A549 (cell line): ENCODE results near the gene VSTM4. TPM values are rescaled to one million over a fixed set of nuclear protein-coding genes. Genes with fewer than 3 reads are reported as not detected.

Experiments
- ATAC-seq, 2 experiments: fragments of 200-7000 bp in 1 of 2; fragments of >200 bp in 1 of 2; cut with Nextera tagmentation in 1 of 2; cut with Tn5 transposase in 1 of 2; 3 replicates each; pipeline versions ENCODE4 v1.8.0 to v1.9.1; 2018 to 2020; ENCODE audit warnings: mild to moderate bottlenecking in 1 of 2, moderate library complexity in 1 of 2
- CTCF ChIA-PET: fragments of 300-600 bp; sonication (Branson Sonifier 250); formaldehyde crosslinking; extraction: SDS; loops from one replicate; lab custom pipeline; 2021; ENCODE audit warnings: antibody characterized with exemption, inconsistent platforms; lab: Yijun Ruan, JAX
- POLR2A ChIA-PET: fragments of 350-600 bp; formaldehyde crosslinking; extraction: SDS; loops from one replicate; lab custom pipeline; 2021; ENCODE audit warnings: antibody characterized with exemption, inconsistent platforms; lab: Yijun Ruan, JAX
- DNase-seq, 2 experiments: peaks; one replicate each; pipeline versions ENCODE4 v3.0.0 to v3.0.0-alpha.2; 2011 to 2016; ENCODE audit warnings: low read depth in 1 of 2, low spot score in 1 of 2
- FAIRE-seq: peaks from 2 replicates; lab custom pipeline; 2011; peaks lifted over from hg19 to GRCh38; lab: Jason Lieb, UNC
- H3K27ac ChIP-seq, 2 experiments: fragments of >200 bp; sonication (Bioruptor Twin); formaldehyde crosslinking; 3 replicates each; pipeline ENCODE4 v1.5.1; 2016 to 2017
- H3K4me1 ChIP-seq: fragments of >200 bp; sonication (Bioruptor Twin); formaldehyde crosslinking; 3 replicates; pipeline ENCODE4 v1.6.1; 2016
- H3K4me2 ChIP-seq: fragments of >200 bp; sonication (Bioruptor Twin); formaldehyde crosslinking; 3 replicates; pipeline ENCODE4 v1.6.1; 2016
- H3K4me3 ChIP-seq: fragments of >200 bp; sonication (Bioruptor Twin); formaldehyde crosslinking; 3 replicates; pipeline ENCODE4 v1.5.1; 2016
- H3K9me3 ChIP-seq: fragments of >200 bp; sonication (Bioruptor Twin); formaldehyde crosslinking; 3 replicates; pipeline ENCODE4 v1.6.1; 2016
- CBX8 ChIP-seq: fragments of 200-600 bp; sonication (generic); IDR thresholded peaks from 2 replicates; pipeline ENCODE4 v1.6.1; 2016
- CHD4 ChIP-seq: fragments of 200-600 bp; sonication (generic); IDR thresholded peaks from 2 replicates; pipeline ENCODE4 v1.6.1; 2016; ENCODE audit warnings: antibody characterized with exemption, mild to moderate bottlenecking, borderline replicate concordance
- CTCF ChIP-seq: fragments of >200 bp; sonication (Bioruptor Twin); formaldehyde crosslinking; IDR thresholded peaks from 3 replicates; pipeline ENCODE4 v1.5.1; 2016
- ELK1 ChIP-seq: fragments of 150-350 bp; IDR thresholded peaks from 2 replicates; pipeline ENCODE4 v1.6.1; 2014; ENCODE audit warnings: low read depth, mild to moderate bottlenecking, low read length
- FOSL2 ChIP-seq, 2 experiments: fragments of 450-650 bp in 1 of 2; fragments of >200 bp in 1 of 2; sonication (Bioruptor Twin) in 1 of 2; formaldehyde crosslinking; IDR thresholded peaks; 2 replicates each; pipeline versions ENCODE4 v1.5.0 to v1.6.1; 2016 to 2020; ENCODE audit warnings: mild to moderate bottlenecking in 1 of 2, moderate library complexity in 1 of 2
- FOXS1 ChIP-seq: fragments of 250-450 bp; sonication (Bioruptor Pico); IDR thresholded peaks from 2 replicates; pipeline ENCODE4 v1.5.0; 2020; ENCODE audit warnings: mild to moderate bottlenecking, moderate library complexity
- HMGXB4 ChIP-seq: fragments of 250-450 bp; sonication (Bioruptor Pico); IDR thresholded peaks from 2 replicates; pipeline ENCODE4 v1.5.0; 2021; ENCODE audit warnings: mild to moderate bottlenecking, moderate library complexity, borderline replicate concordance
- HOXB5 ChIP-seq: fragments of 250-450 bp; sonication (Bioruptor Pico); IDR thresholded peaks from 2 replicates; pipeline ENCODE4 v1.5.0; 2020; ENCODE audit warnings: mild to moderate bottlenecking, moderate library complexity
- KDM1A ChIP-seq: fragments of 200-600 bp; sonication (generic); IDR thresholded peaks from 2 replicates; pipeline ENCODE4 v1.6.1; 2016; ENCODE audit warnings: low read depth, mild to moderate bottlenecking
- MAFK ChIP-seq: fragments of 450-650 bp; IDR thresholded peaks from 2 replicates; pipeline ENCODE4 v1.6.1; 2014; ENCODE audit not compliant: partially characterized antibody
- MAX ChIP-seq: IDR thresholded peaks from 2 replicates; pipeline ENCODE4 v1.6.1; 2012
- NPAS2 ChIP-seq: fragments of 250-450 bp; sonication (Bioruptor Pico); IDR thresholded peaks from 2 replicates; pipeline ENCODE4 v1.8.0; 2022; ENCODE audit warnings: mild to moderate bottlenecking, moderate library complexity, borderline replicate concordance
- PBX3 ChIP-seq: IDR thresholded peaks from 2 replicates; pipeline ENCODE4 v1.6.1; 2012
- POLR2A ChIP-seq: IDR thresholded peaks from 2 replicates; pipeline ENCODE4 v1.6.1; 2012; ENCODE audit warnings: mild to moderate bottlenecking, low read length
- POLR2AphosphoS2 ChIP-seq: conservative IDR thresholded peaks from 2 replicates; pipeline ENCODE4 v1.6.1; 2012; ENCODE audit warnings: low read length, improper control_type of control experiment, inconsistent platforms
- RCOR1 ChIP-seq: fragments of 150-350 bp; IDR thresholded peaks from 2 replicates; pipeline ENCODE4 v1.6.1; 2014; ENCODE audit warnings: antibody characterized with exemption, low read length, low read depth
- REST ChIP-seq: fragments of 200-600 bp; sonication (generic); IDR thresholded peaks from 2 replicates; pipeline ENCODE4 v1.6.1; 2016; ENCODE audit warnings: antibody characterized with exemption, mild to moderate bottlenecking, moderate library complexity
- WGBS: methylation state at CpG from one replicate; pipeline ENCODE4 v1.1.6; 2017; ENCODE audit errors: missing lambda C conversion rate; 5-methylcytosine and 5-hydroxymethylcytosine counted together
- polyA plus RNA-seq, 4 experiments: library from polyadenylated mRNA; depleted of rRNA in 3 of 4; stranded (reverse); fragments of >200 nt; fragmentation: RNase III in 1 of 4; extraction: RNeasy Plus Mini Kit Qiagen cat#74134 plus additional on column Dnase treatment in 1 of 4; gene quantifications; 2 replicates in 3 of 4; 3 replicates in 1 of 4; pipeline ENCODE4 v1.2.3, GENCODE V29; 2011 to 2017

The VSTM4 gene
- polyA plus RNA-seq, 2 of the 4 experiments (the other 2 are of a cell fraction) = 0.18 to 0.53 TPM

GRCh38 chr10:49050906-49051305 lies 64.4 kb downstream of the VSTM4 start (continued):
- TF ChIP-seq ELK1 = no peak
- TF ChIP-seq MAX = no peak
- no peak for TF ChIP-seq KDM1A
- no peak for TF ChIP-seq HOXB5

GRCh38 chr10:49050366-49050765 lies 65.0 kb downstream of the VSTM4 start:
- H3K4me2 ChIP-seq = no peak overlapping the region

GRCh38 chr10:49049660-49050059 lies 65.7 kb downstream of the VSTM4 start:
- Histone ChIP-seq H3K4me3 (no peak overlapping the region), H3K4me1 (no peaks in the 10 kb centered on the region), H3K27ac (no peak overlapping the region), H3K4me2 (no peak overlapping the region), H3K9me3 (no peaks in the 10 kb centered on the region)
- DNase-seq (no peak), FAIRE-seq (no peak), ATAC-seq (no peak)
- WGBS = 34% methylated on average over 4 of the region's 4 CpGs
- CTCF ChIA-PET = interaction anchor here (1.1 kb wide), 1 partner anchor 14 kb away, joined by 4 read pairs; no protein-coding TSS in a partner anchor
- no peak for TF ChIP-seq REST
- TF ChIP-seq POLR2A = no peak
- no peak for TF ChIP-seq FOSL2 (IDR thresholded peaks at IDR 0.05)
- TF ChIP-seq FOSL2 (CRISPR knock-in tag; IDR thresholded peaks at IDR 0.05) = no peak
- TF ChIP-seq POLR2AphosphoS2 = no peak
- TF ChIP-seq RCOR1 = no peak
- no peak for TF ChIP-seq HMGXB4 (CRISPR knock-in tag)
- TF ChIP-seq HOXB5 = no peak
- TF ChIP-seq CHD4 = no peak
- POLR2A ChIA-PET = no interaction called here

More at GRCh38 chr10:49050366-49050765, 65.0 kb downstream of the VSTM4 start:
- FAIRE-seq (no peak), ATAC-seq (no peak), DNase-seq (no peak)
- Histone ChIP-seq H3K27ac (no peak overlapping the region), H3K9me3 (no peaks in the 10 kb centered on the region), H3K4me1 (no peaks in the 10 kb centered on the region), H3K4me3 (no peak overlapping the region)
- WGBS = 15% methylated on average over 2 of the region's 2 CpGs
- ChIA-PET CTCF (no interaction called here), POLR2A (no interaction called here)
- TF ChIP-seq CBX8 = no peak
- TF ChIP-seq FOXS1 (CRISPR knock-in tag) = no peak
- TF ChIP-seq PBX3 = no peak
- no peak for TF ChIP-seq MAFK
- no peak for TF ChIP-seq NPAS2
- TF ChIP-seq POLR2A = no peak
- TF ChIP-seq CTCF = no peak
